ENCODE measurements around the gene TRMT13. TPM values are rescaled to one million over a fixed set of nuclear protein-coding genes. Genes with fewer than 3 reads are reported as not detected.
A peak's percentile ranks its signal among the peaks of the same experiment; 100 is the strongest.

TRMT13 gene, protein sequence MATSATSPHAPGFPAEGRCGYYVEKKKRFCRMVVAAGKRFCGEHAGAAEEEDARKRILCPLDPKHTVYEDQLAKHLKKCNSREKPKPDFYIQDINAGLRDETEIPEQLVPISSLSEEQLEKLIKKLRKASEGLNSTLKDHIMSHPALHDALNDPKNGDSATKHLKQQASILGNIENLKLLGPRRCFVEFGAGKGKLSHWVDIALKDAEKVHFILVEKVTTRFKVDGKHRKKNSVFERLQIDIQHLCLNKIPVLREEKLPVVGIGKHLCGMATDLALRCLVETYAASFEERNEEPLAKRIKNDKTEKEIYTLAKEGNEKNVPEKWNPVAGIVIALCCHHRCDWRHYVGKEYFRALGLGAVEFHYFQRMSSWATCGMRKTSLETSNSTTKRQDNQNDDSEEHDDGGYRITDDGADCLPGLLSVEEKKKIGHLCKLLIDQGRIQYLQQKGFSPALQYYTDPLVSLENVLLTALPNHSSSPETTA
- total RNA-seq (15.3 TPM), polyA plus RNA-seq (ENCODE audit: insufficient read depth in 1 of 8, insufficient read length in 8 of 8, low replicate concordance in 1 of 8) (10 to 100 TPM; 16.9 to 29.2 (median 20.1) TPM)
- long read RNA-seq, donor 1 = 0 reads
- long read RNA-seq, donor 2 = 0 reads
- long read RNA-seq, donor 3 = 0 reads
- long read RNA-seq, donor 4, partial matches to known transcripts = 0 of 1 reads
- long read RNA-seq, donor 4, other reads (novel, unspliced or antisense) = 0 of 1 reads
- long read RNA-seq, donor 5, partial matches to known transcripts = 329 of 491 reads
- long read RNA-seq, donor 5, other reads (novel, unspliced or antisense) = 159 of 491 reads
- long read RNA-seq, donor 6, partial matches to known transcripts = 9 of 11 reads
- long read RNA-seq, donor 6, other reads (novel, unspliced or antisense) = 0 of 11 reads
- long read RNA-seq, donor 7, partial matches to known transcripts = 205 of 283 reads
- long read RNA-seq, donor 7, other reads (novel, unspliced or antisense) = 77 of 283 reads
- long read RNA-seq, donor 8, partial matches to known transcripts = 6 of 10 reads
- long read RNA-seq, donor 8, other reads (novel, unspliced or antisense) = 0 of 10 reads
- long read RNA-seq, donor 9, partial matches to known transcripts = 0 of 1 reads
- long read RNA-seq, donor 9, other reads (novel, unspliced or antisense) = 0 of 1 reads
- long read RNA-seq, donor 10, partial matches to known transcripts = 27 of 29 reads
- long read RNA-seq, donor 10, other reads (novel, unspliced or antisense) = 0 of 29 reads
- long read RNA-seq, donor 11, partial matches to known transcripts = 122 of 193 reads
- long read RNA-seq, donor 11, other reads (novel, unspliced or antisense) = 71 of 193 reads

DNA sequence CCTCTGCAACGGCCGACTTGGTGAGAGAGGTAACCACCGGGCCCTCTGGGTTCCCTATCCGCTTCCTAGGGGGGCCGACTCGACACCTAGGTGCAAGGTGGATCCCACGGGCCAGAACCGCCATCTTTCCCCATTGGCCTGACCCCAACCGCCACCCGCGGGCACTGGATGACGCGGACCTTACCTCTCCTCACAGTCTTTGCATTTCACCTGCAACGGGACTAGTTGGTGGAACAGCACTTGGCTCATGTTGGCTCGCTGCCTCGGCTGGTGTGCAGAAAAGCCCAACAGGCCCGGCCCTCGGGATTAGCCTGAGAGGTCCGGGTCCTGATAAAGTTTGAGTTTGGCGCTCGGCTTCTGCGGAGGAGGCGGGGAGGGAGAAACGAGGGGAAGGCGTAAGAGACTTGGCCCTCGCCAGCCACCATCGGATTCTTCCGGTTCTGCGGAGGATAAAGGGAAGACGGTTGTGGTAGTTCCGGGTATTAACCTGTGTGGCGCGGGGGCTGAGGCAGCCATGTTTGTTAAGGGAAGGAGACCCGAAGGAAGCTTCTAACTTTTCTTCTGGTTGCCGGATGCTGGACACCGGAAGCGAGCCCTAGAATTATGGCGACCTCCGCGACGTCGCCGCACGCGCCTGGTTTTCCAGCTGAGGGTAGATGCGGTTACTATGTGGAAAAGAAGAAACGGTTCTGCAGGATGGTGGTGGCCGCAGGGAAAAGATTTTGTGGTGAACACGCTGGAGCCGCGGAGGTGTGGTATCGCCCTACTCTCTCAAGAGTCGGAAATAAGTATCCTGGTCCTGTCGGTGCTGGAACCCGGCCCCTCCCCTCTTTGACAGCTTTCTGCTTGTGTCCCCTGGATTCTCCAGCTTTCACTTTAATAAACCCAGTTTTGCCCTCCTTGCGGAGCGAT lies at the start of gene TRMT13, which contains the start of gene SASS6:
TRMT13 (plus strand) TSS at position 598 of the 912 bp plus-strand sequence; CDS start at position 604, 6 bp downstream.
SASS6 (minus strand) TSS at position 365 of the 912 bp plus-strand sequence; CDS start at position 249, 116 bp downstream.
- Histone ChIP-seq H3K27me3 (ENCODE audit: control insufficient read depth, insufficient read depth, low read length) (no peaks in the 10 kb centered on the region), H3K36me3 (ENCODE audit: control insufficient read depth, insufficient read depth, low read length) (peaks cover 7% of the 10 kb centered on the region), H3K4me1 (ENCODE audit: control insufficient read depth, insufficient read depth, low read length) (peaks cover 4% of the 10 kb centered on the region), H3K27ac (ENCODE audit: low read length) (peak within 1 kb of the TSS; percentile 71), H3K4me3 (ENCODE audit: low read length) (peak within 1 kb of the TSS; percentile 83), H3K9me3 (replicated peaks; ENCODE audit: control insufficient read depth, low read depth, low read length) (no peaks in the 10 kb centered on the region)
- DNase-seq = peak; percentile 100
- WGBS (ENCODE audit: insufficient coverage) = under 1% methylated on average over 50 of the region's 57 CpGs

DNA sequence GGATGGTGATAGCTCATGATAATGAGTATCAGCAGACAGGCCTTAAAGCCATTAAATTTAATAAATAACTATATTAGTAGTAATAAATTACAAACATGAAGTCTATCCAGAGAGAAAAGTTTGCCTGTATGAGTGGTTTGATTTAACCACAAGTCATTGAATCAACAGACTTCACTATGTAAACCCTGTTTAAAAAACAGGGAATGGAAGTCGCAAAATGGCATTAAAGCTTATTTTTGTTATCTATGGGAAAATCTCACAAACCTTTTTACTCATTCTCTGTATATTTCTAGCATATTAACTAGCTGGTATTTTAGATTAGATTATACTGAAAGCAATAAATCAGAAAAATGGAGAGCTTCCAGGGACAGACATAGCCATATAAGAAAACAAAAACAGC lies 45.6 kb upstream of the TRMT13 start:
- no peaks in the 10 kb centered on the region for H3K9me3 ChIP-seq (replicated peaks; ENCODE audit: control insufficient read depth, low read depth, low read length)
- H3K4me3 ChIP-seq (ENCODE audit: low read length) = no peak overlapping the region
- peaks cover 2% of the 10 kb centered on the region for H3K36me3 ChIP-seq (ENCODE audit: control insufficient read depth, insufficient read depth, low read length)
- no CpG with 5 or more reads among the region's 1 CpG for WGBS (ENCODE audit: insufficient coverage)
- no peaks in the 10 kb centered on the region for H3K4me1 ChIP-seq (ENCODE audit: control insufficient read depth, insufficient read depth, low read length)
- DNase-seq = no peak
- H3K27ac ChIP-seq (ENCODE audit: low read length) = no peak overlapping the region
- no peaks in the 10 kb centered on the region for H3K27me3 ChIP-seq (ENCODE audit: control insufficient read depth, insufficient read depth, low read length)

DNA sequence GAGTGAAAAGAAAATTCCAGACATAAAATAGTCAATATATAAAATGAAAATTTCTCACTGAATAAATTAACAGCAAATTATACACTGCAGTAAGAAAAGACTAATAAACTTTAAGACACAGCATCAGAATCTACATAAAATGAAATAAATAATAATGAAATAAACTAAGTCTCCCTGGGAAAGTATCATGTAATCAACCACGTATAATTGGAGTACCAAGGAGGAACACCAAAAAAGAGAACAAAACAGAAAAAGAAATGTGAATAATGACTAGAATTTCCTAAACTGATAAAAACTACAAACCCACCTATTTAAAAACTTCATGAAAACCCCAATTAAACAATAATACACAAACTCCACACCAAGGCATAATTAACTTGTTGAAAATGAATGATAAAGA lies 43.9 kb upstream of the TRMT13 start:
- Histone ChIP-seq H3K4me1 (ENCODE audit: control insufficient read depth, insufficient read depth, low read length) (no peaks in the 10 kb centered on the region), H3K9me3 (replicated peaks; ENCODE audit: control insufficient read depth, low read depth, low read length) (no peaks in the 10 kb centered on the region), H3K27ac (ENCODE audit: low read length) (no peak overlapping the region), H3K27me3 (ENCODE audit: control insufficient read depth, insufficient read depth, low read length) (no peaks in the 10 kb centered on the region), H3K4me3 (ENCODE audit: low read length) (no peak overlapping the region), H3K36me3 (ENCODE audit: control insufficient read depth, insufficient read depth, low read length) (peaks cover 2% of the 10 kb centered on the region)
- no peak for DNase-seq
- WGBS (ENCODE audit: insufficient coverage) = no CpG with 5 or more reads among the region's 1 CpG

DNA sequence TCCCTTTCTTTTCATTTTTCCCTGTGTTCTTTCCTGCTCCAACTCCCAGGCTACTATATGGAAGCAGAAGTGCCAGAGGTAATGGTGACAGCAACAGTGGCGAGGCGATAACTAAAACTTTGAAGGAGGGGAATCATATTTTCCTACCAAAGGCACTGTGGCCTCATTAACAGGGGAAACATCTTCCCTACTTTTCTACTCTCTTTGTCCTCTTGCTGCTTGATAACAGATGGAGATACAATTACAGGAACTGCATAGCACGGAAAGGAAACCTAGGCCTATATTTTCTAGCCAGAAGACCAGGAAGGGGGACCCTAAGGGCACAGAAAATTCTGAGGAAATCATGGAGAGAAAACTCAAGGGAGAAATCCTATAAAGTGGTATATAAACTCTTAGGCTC lies 42.5 kb upstream of the TRMT13 start:
- H3K9me3 ChIP-seq (replicated peaks; ENCODE audit: control insufficient read depth, low read depth, low read length) = no peaks in the 10 kb centered on the region
- peaks cover 2% of the 10 kb centered on the region for H3K36me3 ChIP-seq (ENCODE audit: control insufficient read depth, insufficient read depth, low read length)
- H3K4me1 ChIP-seq (ENCODE audit: control insufficient read depth, insufficient read depth, low read length) = no peaks in the 10 kb centered on the region
- H3K4me3 ChIP-seq (ENCODE audit: low read length) = no peak overlapping the region
- no peak overlapping the region for H3K27ac ChIP-seq (ENCODE audit: low read length)
- no CpG with 5 or more reads among the region's 3 CpGs for WGBS (ENCODE audit: insufficient coverage)
- DNase-seq = no peak
- no peaks in the 10 kb centered on the region for H3K27me3 ChIP-seq (ENCODE audit: control insufficient read depth, insufficient read depth, low read length)

DNA sequence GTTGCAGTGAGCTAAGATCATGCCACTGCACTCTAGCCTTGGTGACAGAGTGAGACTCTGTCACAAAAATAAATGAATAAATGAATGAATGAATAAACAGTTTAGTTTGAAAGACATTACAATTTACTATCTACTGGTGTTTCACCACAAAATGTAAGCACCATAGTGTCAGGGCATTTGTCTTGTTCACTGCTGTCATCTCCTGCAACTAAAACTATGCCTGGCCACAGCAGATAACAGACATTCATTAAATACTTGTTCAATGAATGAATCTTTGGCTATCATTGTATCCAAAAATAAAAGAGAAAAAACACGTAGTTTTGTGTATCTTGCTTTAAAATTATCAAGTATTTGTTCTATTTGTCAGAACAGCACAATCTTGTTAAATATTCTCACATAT lies 32.8 kb upstream of the TRMT13 start:
- Histone ChIP-seq H3K9me3 (replicated peaks; ENCODE audit: control insufficient read depth, low read depth, low read length) (no peaks in the 10 kb centered on the region), H3K4me1 (ENCODE audit: control insufficient read depth, insufficient read depth, low read length) (no peaks in the 10 kb centered on the region), H3K27me3 (ENCODE audit: control insufficient read depth, insufficient read depth, low read length) (no peaks in the 10 kb centered on the region), H3K27ac (ENCODE audit: low read length) (no peak overlapping the region), H3K36me3 (ENCODE audit: control insufficient read depth, insufficient read depth, low read length) (peaks cover 15% of the 10 kb centered on the region), H3K4me3 (ENCODE audit: low read length) (no peak overlapping the region)
- WGBS (ENCODE audit: insufficient coverage) = no CpG with 5 or more reads among the region's 1 CpG
- DNase-seq = no peak

DNA sequence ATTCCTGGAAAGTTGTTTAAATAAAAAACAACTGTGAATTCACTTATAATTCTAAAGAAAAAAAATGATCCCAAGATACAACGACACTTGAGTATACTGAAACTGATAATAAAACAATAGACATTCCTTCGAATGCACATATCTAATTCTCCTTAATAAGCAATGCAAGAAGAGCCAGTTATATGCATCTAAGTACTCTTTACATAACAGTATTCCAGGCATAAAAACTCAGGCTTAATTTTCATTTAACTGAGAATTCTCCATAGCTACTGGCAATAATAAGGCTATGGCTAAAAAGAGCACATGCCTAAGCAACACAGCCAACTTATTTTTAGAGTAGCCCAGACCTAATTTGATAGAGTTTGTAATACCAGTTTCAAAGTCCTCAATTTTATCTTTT lies 31.4 kb upstream of the TRMT13 start:
- 80% methylated on average over 2 of the region's 2 CpGs for WGBS (ENCODE audit: insufficient coverage)
- no peaks in the 10 kb centered on the region for H3K4me1 ChIP-seq (ENCODE audit: control insufficient read depth, insufficient read depth, low read length)
- no peak for DNase-seq
- no peaks in the 10 kb centered on the region for H3K9me3 ChIP-seq (replicated peaks; ENCODE audit: control insufficient read depth, low read depth, low read length)
- no peak overlapping the region for H3K27ac ChIP-seq (ENCODE audit: low read length)
- no peaks in the 10 kb centered on the region for H3K27me3 ChIP-seq (ENCODE audit: control insufficient read depth, insufficient read depth, low read length)
- H3K4me3 ChIP-seq (ENCODE audit: low read length) = no peak overlapping the region
- peaks cover 17% of the 10 kb centered on the region for H3K36me3 ChIP-seq (ENCODE audit: control insufficient read depth, insufficient read depth, low read length)

DNA sequence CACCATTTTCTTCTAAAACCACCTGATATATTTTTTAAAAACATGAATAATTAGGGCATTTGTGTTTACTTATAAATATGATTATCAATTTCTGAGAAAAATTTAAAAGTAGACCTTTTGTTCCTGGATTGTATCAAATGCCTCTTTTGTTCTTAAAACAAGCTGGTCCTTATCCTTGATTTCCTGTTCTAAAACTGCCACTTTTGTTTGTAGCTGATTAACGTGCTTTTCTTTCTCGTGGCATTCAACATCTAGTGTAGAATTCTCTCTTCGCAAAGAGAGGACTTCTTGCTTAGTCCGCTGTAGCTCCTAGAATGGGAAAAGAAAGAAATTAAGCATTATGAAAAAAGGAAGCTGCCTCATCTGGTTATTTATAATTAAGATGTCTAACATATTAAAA lies 25.3 kb upstream of the TRMT13 start:
- H3K27ac ChIP-seq (ENCODE audit: low read length) = no peak overlapping the region
- no peaks in the 10 kb centered on the region for H3K9me3 ChIP-seq (replicated peaks; ENCODE audit: control insufficient read depth, low read depth, low read length)
- no CpG with 5 or more reads among the region's 4 CpGs for WGBS (ENCODE audit: insufficient coverage)
- H3K36me3 ChIP-seq (ENCODE audit: control insufficient read depth, insufficient read depth, low read length) = peaks cover 16% of the 10 kb centered on the region
- DNase-seq = no peak
- H3K4me3 ChIP-seq (ENCODE audit: low read length) = no peak overlapping the region
- no peaks in the 10 kb centered on the region for H3K4me1 ChIP-seq (ENCODE audit: control insufficient read depth, insufficient read depth, low read length)
- no peaks in the 10 kb centered on the region for H3K27me3 ChIP-seq (ENCODE audit: control insufficient read depth, insufficient read depth, low read length)

DNA sequence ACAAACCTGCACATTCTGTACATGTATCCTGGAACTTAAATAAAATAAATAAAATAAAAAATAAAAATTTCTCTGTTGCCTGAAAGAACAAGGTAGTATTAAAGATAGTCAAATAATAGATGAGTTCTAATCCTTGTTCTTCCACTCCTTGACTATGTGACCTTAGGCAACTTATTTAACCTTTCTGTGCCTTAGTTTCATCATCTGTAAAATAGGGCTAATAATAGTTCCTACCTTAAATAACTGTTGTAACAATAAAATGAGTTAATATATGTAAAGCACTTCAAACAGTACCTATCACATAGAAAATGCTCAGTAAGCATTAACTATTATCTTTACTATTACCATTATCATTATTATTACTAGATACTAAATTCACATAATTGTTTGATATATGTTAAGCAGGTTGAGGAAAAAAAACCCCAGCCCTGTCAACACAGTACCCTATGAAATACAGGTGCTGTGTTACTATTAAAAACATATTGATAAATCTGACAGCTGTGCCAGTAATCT lies 23.4 kb upstream of the TRMT13 start:
- Histone ChIP-seq H3K4me1 (ENCODE audit: control insufficient read depth, insufficient read depth, low read length) (no peaks in the 10 kb centered on the region), H3K27me3 (ENCODE audit: control insufficient read depth, insufficient read depth, low read length) (no peaks in the 10 kb centered on the region), H3K9me3 (replicated peaks; ENCODE audit: control insufficient read depth, low read depth, low read length) (no peaks in the 10 kb centered on the region), H3K27ac (ENCODE audit: low read length) (no peak overlapping the region), H3K36me3 (ENCODE audit: control insufficient read depth, insufficient read depth, low read length) (peaks cover 4% of the 10 kb centered on the region), H3K4me3 (ENCODE audit: low read length) (no peak overlapping the region)
- DNase-seq = no peak

DNA sequence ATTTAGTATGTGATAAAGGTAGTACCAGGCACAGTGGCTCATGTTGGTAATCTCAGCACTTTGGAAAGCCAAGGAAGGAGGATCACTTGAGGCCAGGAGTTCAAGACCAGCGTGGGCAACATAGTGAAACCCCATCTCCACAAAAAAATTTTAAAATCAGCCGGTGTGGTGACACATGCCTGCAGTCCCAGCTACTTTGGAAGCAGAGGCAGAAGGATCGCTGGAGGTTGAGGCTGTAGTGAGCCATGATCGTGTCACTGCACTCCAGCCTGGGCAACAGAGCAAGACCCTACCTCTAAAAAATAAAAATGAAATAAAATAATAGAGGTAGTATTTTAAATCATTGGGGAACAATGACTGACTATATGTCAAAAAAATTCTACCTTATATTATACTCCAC lies 17.4 kb upstream of the TRMT13 start:
- no CpG with 5 or more reads among the region's 4 CpGs for WGBS (ENCODE audit: insufficient coverage)
- no peak for DNase-seq
- Histone ChIP-seq H3K4me1 (ENCODE audit: control insufficient read depth, insufficient read depth, low read length) (no peaks in the 10 kb centered on the region), H3K9me3 (replicated peaks; ENCODE audit: control insufficient read depth, low read depth, low read length) (no peaks in the 10 kb centered on the region), H3K4me3 (ENCODE audit: low read length) (no peak overlapping the region), H3K27me3 (ENCODE audit: control insufficient read depth, insufficient read depth, low read length) (no peaks in the 10 kb centered on the region), H3K27ac (ENCODE audit: low read length) (no peak overlapping the region), H3K36me3 (ENCODE audit: control insufficient read depth, insufficient read depth, low read length) (peaks cover 4% of the 10 kb centered on the region)

Measured in muscle of leg (tissue), 16 donors.